HepG2 (cell line): Measurements from ENCODE around the gene GC. TPM values are rescaled to one million over a fixed set of nuclear protein-coding genes. Genes with fewer than 3 reads are reported as not detected.

Source experiments
- ATAC-seq: fragments of 200-7000 bp; cut with Tn5 transposase; 3 replicates; pipeline ENCODE4 v1.9.1; 2020; ENCODE audit warnings: mild to moderate bottlenecking, moderate library complexity
- BruUV-seq: library from RNA; stranded (reverse); fragments of 400-500 nt; replicated peaks from 2 replicates; lab custom pipeline; 2021; lab: Mats Ljungman, UMichigan
- CTCF ChIA-PET: fragments of 300-600 bp; formaldehyde crosslinking; extraction: SDS; loops from one replicate; lab custom pipeline; 2021; ENCODE audit warnings: low total read pairs, inconsistent platforms, low intra/inter-chr PET ratio; lab: Yijun Ruan, JAX
- POLR2A ChIA-PET: fragments of 350-600 bp; sonication (Branson Sonifier 250); formaldehyde crosslinking; loops from one replicate; lab custom pipeline; 2020; ENCODE audit warnings: antibody characterized with exemption, inconsistent platforms; lab: Yijun Ruan, JAX
- DNase-seq: peaks from one replicate; pipeline ENCODE4 v3.0.0-alpha.2; 2015; ENCODE audit warnings: low spot score
- FAIRE-seq: peaks from 3 replicates; lab custom pipeline; 2011; peaks lifted over from hg19 to GRCh38; lab: Jason Lieb, UNC
- H2AFZ ChIP-seq: one replicate; pipeline ENCODE4 v1.6.1; 2011; ENCODE audit warnings: low read length, inconsistent platforms
- H3K27ac ChIP-seq: fragments of 300-600 bp; 3 replicates; pipeline ENCODE4 v1.8.0; 2011; ENCODE audit warnings: mixed run types, mild to moderate bottlenecking, mixed read lengths, low read length, inconsistent platforms; ENCODE audit not compliant: insufficient read depth; ENCODE audit errors: extremely low read length
- H3K27me3 ChIP-seq, 2 experiments: fragments of 200-600 bp in 1 of 2; 2 replicates in 1 of 2; 3 replicates in 1 of 2; pipeline versions ENCODE4 v1.6.0 to v1.8.0; 2011; ENCODE audit warnings: low read length in 2 of 2, mild to moderate bottlenecking in 2 of 2, moderate library complexity in 2 of 2, inconsistent platforms in 1 of 2; ENCODE audit not compliant: insufficient read depth in 2 of 2, control insufficient read depth in 1 of 2
- H3K36me3 ChIP-seq, 2 experiments: fragments of 200-600 bp in 1 of 2; replicated peaks in 1 of 2; 2 replicates in 1 of 2; 3 replicates in 1 of 2; pipeline versions ENCODE4 v1.5.1 to v1.8.0; 2011; ENCODE audit warnings: low read length in 2 of 2, inconsistent platforms in 1 of 2; ENCODE audit not compliant: insufficient read depth in 2 of 2, control insufficient read depth in 1 of 2
- H3K4me1 ChIP-seq: 2 replicates; pipeline ENCODE4 v1.5.1; 2012; ENCODE audit warnings: low read length, inconsistent platforms; ENCODE audit not compliant: insufficient read depth
- H3K4me2 ChIP-seq: 2 replicates; pipeline ENCODE4 v1.6.0; 2011; ENCODE audit warnings: low read depth, low read length, inconsistent platforms
- H3K4me3 ChIP-seq, 3 experiments: fragments of 200-600 bp in 1 of 3; sonication (generic), shearing (Covaris generic) in 1 of 3; replicated peaks in 1 of 3; 2 replicates each; pipeline ENCODE4 v1.5.1; 2011 to 2016; ENCODE audit warnings: low read length in 3 of 3, inconsistent platforms in 2 of 3, low read depth in 2 of 3, mild to moderate bottlenecking in 2 of 3, control low read depth in 1 of 3, mixed read lengths in 1 of 3; ENCODE audit not compliant: insufficient read depth in 1 of 3
- H3K79me2 ChIP-seq: one replicate; pipeline ENCODE4 v1.6.1; 2011; ENCODE audit warnings: low read length, inconsistent platforms; ENCODE audit not compliant: insufficient read depth
- H3K9ac ChIP-seq: 2 replicates; pipeline ENCODE4 v1.6.0; 2011; ENCODE audit warnings: mild to moderate bottlenecking, low read depth, low read length, inconsistent platforms; ENCODE audit not compliant: insufficient read depth
- H3K9me3 ChIP-seq: 2 replicates; pipeline ENCODE4 v1.5.1; 2012; ENCODE audit warnings: mild to moderate bottlenecking, low read length
- H4K20me1 ChIP-seq: 2 replicates; pipeline ENCODE4 v1.6.0; 2011; ENCODE audit warnings: inconsistent platforms, mild to moderate bottlenecking, low read length, moderate library complexity; ENCODE audit not compliant: insufficient read depth
- ETS1 ChIP-seq: sonication (generic); formaldehyde crosslinking; IDR thresholded peaks from 2 replicates; pipeline ENCODE4 v1.4.0; 2020; ENCODE audit warnings: missing genetic modification reagents
- FOSL2 ChIP-seq: sonication (generic); formaldehyde crosslinking; IDR thresholded peaks from 2 replicates; pipeline ENCODE4 v1.4.0; 2020; ENCODE audit warnings: missing genetic modification reagents
- HBP1 ChIP-seq: IDR thresholded peaks from 2 replicates; pipeline ENCODE4 v1.6.1; 2016; ENCODE audit warnings: low read depth, control low read depth
- NFE2L1 ChIP-seq: sonication (generic); formaldehyde crosslinking; IDR thresholded peaks from 2 replicates; pipeline ENCODE4 v1.4.0; 2020; ENCODE audit warnings: missing genetic modification reagents, mild to moderate bottlenecking, borderline replicate concordance
- NFIB ChIP-seq: sonication (generic); formaldehyde crosslinking; IDR thresholded peaks from 2 replicates; pipeline ENCODE4 v1.9.0; 2021; ENCODE audit warnings: missing genetic modification reagents, mild to moderate bottlenecking, borderline replicate concordance
- SRSF1 ChIP-seq: fragments of 200-400 bp; formaldehyde crosslinking; optimal IDR thresholded peaks from 2 replicates; pipeline ENCODE3; 2017; ENCODE audit warnings: mild to moderate bottlenecking, low read depth, low read length, moderate library complexity
- TFAP4 ChIP-seq: sonication (generic); IDR thresholded peaks from 2 replicates; pipeline ENCODE4 v1.6.1; 2016; ENCODE audit warnings: low read depth, borderline replicate concordance
- ZC3H13 ChIP-seq: sonication (generic); formaldehyde crosslinking; IDR thresholded peaks from 2 replicates; pipeline ENCODE4 v1.8.1; 2023; ENCODE audit warnings: mild to moderate bottlenecking, missing genetic modification reagents, moderate library complexity
- ZNF160 ChIP-seq: sonication (generic); formaldehyde crosslinking; IDR thresholded peaks from 2 replicates; pipeline ENCODE4 v1.8.0; 2022; ENCODE audit warnings: mild to moderate bottlenecking, inconsistent platforms, missing genetic modification reagents
- ZNF577 ChIP-seq: sonication (generic); formaldehyde crosslinking; IDR thresholded peaks from 2 replicates; pipeline ENCODE4 v1.4.0; 2020; ENCODE audit warnings: mild to moderate bottlenecking, low read depth, missing genetic modification reagents, borderline replicate concordance
- ZNF674 ChIP-seq: sonication (generic); formaldehyde crosslinking; IDR thresholded peaks from 2 replicates; pipeline ENCODE4 v1.5.0; 2020; ENCODE audit warnings: low read depth, mild to moderate bottlenecking, missing genetic modification reagents
- ZNF703 ChIP-seq: sonication (generic); formaldehyde crosslinking; IDR thresholded peaks from 2 replicates; pipeline ENCODE4 v1.5.1; 2020; ENCODE audit warnings: missing genetic modification reagents, mild to moderate bottlenecking, moderate library complexity, borderline replicate concordance
- in situ Hi-C: cut with HindIII; loops from 2 replicates; pipeline ENCODE4 v1.10.0; 2017; ENCODE audit warnings: low pct_unique_long_range_greater_than_20kb; ENCODE audit not compliant: extremely low pct_ligation_motif_present
- intact Hi-C: fragments of 100-400 bp; cut with micrococcal nuclease; formaldehyde crosslinking; loops from one replicate; pipeline ENCODE4 v1.10.0; 2022; ENCODE audit not compliant: unreplicated experiment
- polyA plus RNA-seq, 8 experiments: library from polyadenylated mRNA; depleted of rRNA in 3 of 8; stranded (reverse) in 7 of 8; unstranded in 1 of 8; fragments of >200 nt; fragmentation: Illumina TruSeq in 4 of 8; extraction: Trizol in 4 of 8; gene quantifications; 2 replicates each; pipeline versions ENCODE4 v1.2.1 to v1.2.3, GENCODE V29; 2011 to 2016; ENCODE audit warnings: low read depth in 4 of 8, missing spikeins in 1 of 8, mixed read lengths in 1 of 8; ENCODE audit not compliant: insufficient read depth in 1 of 8
- total RNA-seq, 5 experiments: library from RNA; depleted of rRNA; stranded (reverse); fragments of >200 nt; fragmentation: Illumina TruSeq; extraction: Trizol; gene quantifications; 2 replicates each; pipeline ENCODE4 v1.2.3, GENCODE V29; 2016; ENCODE audit warnings: low read depth in 1 of 5
- TF ChIP-seq, protein P1 (sequence below): IDR thresholded peaks from 2 replicates; pipeline ENCODE4 v1.6.1; 2016; ENCODE audit warnings: missing genetic modification reagents, missing compliant biosample characterization

Gene GC
- total and polyA plus RNA-seq, 2 of the 13 experiments (the other 11 are each of a cell fraction or from before 2014, with no cell fraction given) = 0.18 to 0.35 TPM

GRCh38 chr4:71785959-71786358, 2.1 kb upstream of the GC start (continued):
- TF ChIP-seq TFAP4 (no peak), SRSF1 (no peak), FOSL2 (CRISPR knock-in tag) (no peak), ZNF703 (CRISPR knock-in tag) (no peak)
- TF ChIP-seq, protein P1, sequence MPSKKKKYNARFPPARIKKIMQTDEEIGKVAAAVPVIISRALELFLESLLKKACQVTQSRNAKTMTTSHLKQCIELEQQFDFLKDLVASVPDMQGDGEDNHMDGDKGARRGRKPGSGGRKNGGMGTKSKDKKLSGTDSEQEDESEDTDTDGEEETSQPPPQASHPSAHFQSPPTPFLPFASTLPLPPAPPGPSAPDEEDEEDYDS (CRISPR knock-in tag) = no peak

DNA sequence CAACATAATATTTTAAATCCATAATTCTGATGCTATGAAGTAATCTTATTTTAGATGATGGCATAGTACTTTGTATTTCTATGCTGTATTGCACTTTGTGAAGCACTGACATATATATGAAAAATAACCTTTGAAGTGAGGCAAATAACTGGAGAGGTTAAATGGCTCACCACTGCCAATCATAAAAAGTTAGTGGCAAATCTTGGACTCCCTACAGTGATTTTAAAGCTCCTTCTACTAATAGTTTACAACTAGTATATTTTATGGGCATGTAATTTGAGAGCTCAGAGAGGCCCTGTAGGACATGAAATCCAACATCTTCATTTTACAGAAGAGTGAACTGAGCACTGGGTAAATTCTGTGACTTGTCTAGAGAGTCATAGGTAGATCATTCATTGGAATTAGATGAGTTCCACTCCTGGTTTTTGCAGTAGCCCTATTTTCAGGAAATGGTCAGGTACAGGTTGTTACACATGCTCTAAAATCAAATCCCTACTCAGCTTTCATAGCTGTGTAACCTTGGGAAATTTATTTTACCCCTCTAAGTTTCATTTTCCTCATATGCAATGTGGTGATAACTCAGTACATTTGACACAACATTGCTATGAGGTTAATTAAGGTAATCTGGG, 804 bp upstream of the GC start:
- CTCF ChIA-PET = no interaction called here
- intact Hi-C loops (no loop called here), in situ Hi-C loops (no loop called here)
- no peak overlapping the region for H3K27ac ChIP-seq
- no peaks in the 10 kb centered on the region for H3K36me3 ChIP-seq
- H3K79me2 ChIP-seq = no peaks in the 10 kb centered on the region
- DNase-seq (no peak), ATAC-seq (no peak), FAIRE-seq (no peak)
- POLR2A ChIA-PET = no interaction called here
- H3K4me2 ChIP-seq = no peak overlapping the region
- H3K9me3 ChIP-seq = peaks cover 20% of the 10 kb centered on the region; the same call in 1 of the 2 replicates
- no peak for TF ChIP-seq NFIB (CRISPR knock-in tag)
- TF ChIP-seq ZNF577 (CRISPR knock-in tag) = no peak
- no peak for TF ChIP-seq NFE2L1 (CRISPR knock-in tag)
- no peak for TF ChIP-seq ZNF674
- TF ChIP-seq ETS1 = no peak
- no peak for TF ChIP-seq HBP1 (CRISPR knock-in tag)
- TF ChIP-seq ZC3H13 (CRISPR knock-in tag) = no peak
- no peak for TF ChIP-seq ZNF160 (CRISPR knock-in tag)
- H3K27me3 ChIP-seq = no peaks in the 10 kb centered on the region; a peak in 1 of 5 replicates
- no peak overlapping the region for H3K4me3 ChIP-seq
- H3K9ac ChIP-seq = no peak overlapping the region
- BruUV-seq = no TSS peak
- no peaks in the 10 kb centered on the region for H4K20me1 ChIP-seq
- H2AFZ ChIP-seq = no peak overlapping the region
- no peaks in the 10 kb centered on the region for H3K4me1 ChIP-seq
